Measurements from ENCODE around the gene PCDH12.

DNA sequence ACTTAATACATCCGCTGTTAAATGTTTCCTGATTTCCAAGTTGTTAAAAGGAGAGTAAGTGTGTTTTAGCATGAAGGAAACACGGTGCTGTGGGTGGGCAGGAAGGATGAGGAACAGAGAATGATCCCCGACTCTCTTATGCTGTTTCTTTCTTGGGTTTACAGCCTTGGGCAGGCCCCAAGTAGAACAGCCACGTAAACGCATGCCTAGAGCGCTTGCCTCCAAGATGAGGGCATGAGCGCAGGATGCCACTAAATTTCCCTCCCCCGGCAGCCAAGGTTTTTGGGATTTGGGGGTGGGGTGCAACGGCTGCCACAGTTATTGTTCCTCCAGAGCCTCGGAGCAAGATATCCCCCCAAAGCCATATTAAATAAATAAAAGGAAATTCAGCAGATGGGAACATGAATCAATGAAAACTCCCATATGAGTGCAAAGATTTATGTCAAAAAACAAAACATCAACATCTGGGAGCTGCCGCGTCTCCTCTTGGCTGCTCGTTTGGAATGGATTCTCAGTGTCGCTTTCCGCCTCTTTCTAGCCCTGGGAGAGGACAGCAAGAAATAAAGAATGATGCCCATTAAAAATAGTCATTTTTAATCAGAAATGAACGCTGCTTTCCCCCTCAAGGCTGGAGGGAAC is 44.3 kb downstream of the PCDH12 start:
- TF ChIP-seq EP300 (conservative IDR thresholded peaks at IDR 0.05; ENCODE audit: poor library complexity, severe bottlenecking) = no peak
- TF ChIP-seq, protein P1, sequence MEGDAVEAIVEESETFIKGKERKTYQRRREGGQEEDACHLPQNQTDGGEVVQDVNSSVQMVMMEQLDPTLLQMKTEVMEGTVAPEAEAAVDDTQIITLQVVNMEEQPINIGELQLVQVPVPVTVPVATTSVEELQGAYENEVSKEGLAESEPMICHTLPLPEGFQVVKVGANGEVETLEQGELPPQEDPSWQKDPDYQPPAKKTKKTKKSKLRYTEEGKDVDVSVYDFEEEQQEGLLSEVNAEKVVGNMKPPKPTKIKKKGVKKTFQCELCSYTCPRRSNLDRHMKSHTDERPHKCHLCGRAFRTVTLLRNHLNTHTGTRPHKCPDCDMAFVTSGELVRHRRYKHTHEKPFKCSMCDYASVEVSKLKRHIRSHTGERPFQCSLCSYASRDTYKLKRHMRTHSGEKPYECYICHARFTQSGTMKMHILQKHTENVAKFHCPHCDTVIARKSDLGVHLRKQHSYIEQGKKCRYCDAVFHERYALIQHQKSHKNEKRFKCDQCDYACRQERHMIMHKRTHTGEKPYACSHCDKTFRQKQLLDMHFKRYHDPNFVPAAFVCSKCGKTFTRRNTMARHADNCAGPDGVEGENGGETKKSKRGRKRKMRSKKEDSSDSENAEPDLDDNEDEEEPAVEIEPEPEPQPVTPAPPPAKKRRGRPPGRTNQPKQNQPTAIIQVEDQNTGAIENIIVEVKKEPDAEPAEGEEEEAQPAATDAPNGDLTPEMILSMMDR (IDR thresholded peaks at IDR 0.05; ENCODE audit: poor library complexity, severe bottlenecking) = no peak
- no peak for TF ChIP-seq TAF1 (IDR thresholded peaks at IDR 0.05; ENCODE audit: low read depth)
- no peak for TF ChIP-seq MXI1 (conservative IDR thresholded peaks at IDR 0.05; ENCODE audit: poor library complexity, severe bottlenecking)
- TF ChIP-seq SMC3 (conservative IDR thresholded peaks at IDR 0.05; ENCODE audit: poor library complexity) = no peak
- TF ChIP-seq EZH2 (IDR thresholded peaks at IDR 0.05; ENCODE audit: borderline replicate concordance, insufficient read depth, low read length, poor library complexity, severe bottlenecking) = no peak
- TF ChIP-seq REST (IDR thresholded peaks at IDR 0.05; ENCODE audit: borderline replicate concordance) = no peak

Measured in neural cell (in vitro differentiated cells).